Right lobe of liver (tissue), 6 donors: ENCODE data around the gene PRADC1. TPM values are rescaled to one million over a fixed set of nuclear protein-coding genes. Genes with fewer than 3 reads are reported as not detected.

Experiments used
- ATAC-seq, 4 donors: fragments of 200-7000 bp; cut with Tn5 transposase; one replicate each; pipeline ENCODE4 v1.9.1; 2020; ENCODE audit warnings: mild to moderate bottlenecking in 4 of 4, moderate library complexity in 4 of 4
- DNase-seq, 3 donors: peaks; one replicate each; pipeline ENCODE4 v3.0.0-alpha.2; 2020
- H3K27ac ChIP-seq, 3 donors: fragments of 200-600 bp; one replicate each; pipeline ENCODE4 v1.8.0; 2022
- H3K27me3 ChIP-seq, 2 donors: fragments of 200-600 bp; one replicate each; pipeline ENCODE4 v1.8.0; 2022
- H3K36me3 ChIP-seq, 4 donors: fragments of 200-600 bp; sonication (generic) in 1 of 4; one replicate each; pipeline versions ENCODE4 v1.5.1 to v1.8.0; 2017 to 2022; ENCODE audit warnings: control low read depth in 1 of 4
- H3K4me1 ChIP-seq, 4 donors: fragments of 200-600 bp; sonication (generic) in 1 of 4; one replicate each; pipeline versions ENCODE4 v1.5.1 to v1.8.0; 2017 to 2022; ENCODE audit warnings: control low read depth in 1 of 4
- H3K4me3 ChIP-seq, 3 donors: fragments of 200-600 bp; one replicate each; pipeline ENCODE4 v1.8.0; 2022
- H3K9me3 ChIP-seq, 4 donors: fragments of 200-600 bp; sonication (generic) in 1 of 4; one replicate each; pipeline versions ENCODE4 v1.5.1 to v1.8.0; 2017 to 2022; ENCODE audit warnings: control low read depth in 1 of 4
- POLR2A ChIP-seq: fragments of 450-650 bp; IDR thresholded peaks from one replicate; pipeline ENCODE4 v1.6.1; 2017; ENCODE audit warnings: antibody characterized with exemption, mild to moderate bottlenecking
- WGBS: methylation state at CpG from one replicate; pipeline ENCODE4 v1.1.6; 2018; ENCODE audit warnings: low coverage, low lambda C conversion rate; ENCODE audit not compliant: insufficient coverage; ENCODE audit errors: missing lambda C conversion rate; 5-methylcytosine and 5-hydroxymethylcytosine counted together
- intact Hi-C, 2 donors: fragments of 100-400 bp; cut with DNase I; formaldehyde crosslinking; loops; one replicate each; pipeline versions ENCODE4 v1.11.2 to v1.14.1; 2022
- total RNA-seq, 6 experiments: library from RNA; depleted of rRNA in 2 of 6; stranded (reverse); fragments of >200 nt in 2 of 6; fragmentation: NEBNext Ultra II Directional in 3 of 6; extraction: Animal tissue kit (Norgen Biotek cat#: 25700) in 3 of 6; gene quantifications; one replicate each; pipeline versions ENCODE4 v1.1.0 to v1.2.4, GENCODE V29; 2016 to 2023
- TF ChIP-seq, protein P1 (sequence below), 4 donors: fragments of 200-600 bp in 3 of 4; fragments of 450-650 bp in 1 of 4; IDR thresholded peaks; one replicate each; pipeline versions ENCODE4 v1.5.1 to v1.8.0; 2016 to 2022; ENCODE audit warnings: antibody characterized with exemption in 4 of 4, mild to moderate bottlenecking in 2 of 4
- donor health status: DM: no; HTN: yes; CAD: no.
- donor health status: DM: no; HTN: no; CAD: no.
- donor health status: DM: no; HTN: no; CAD: no.
- donor health status: DM: no; HTN: yes; CAD: no.
- donor health status: DM: no; HTN: yes; CAD: no.

Gene PRADC1
- total RNA-seq, 6 experiments from 2014 or later, result 17.8 to 26.1 (median 22.5) TPM

DNA sequence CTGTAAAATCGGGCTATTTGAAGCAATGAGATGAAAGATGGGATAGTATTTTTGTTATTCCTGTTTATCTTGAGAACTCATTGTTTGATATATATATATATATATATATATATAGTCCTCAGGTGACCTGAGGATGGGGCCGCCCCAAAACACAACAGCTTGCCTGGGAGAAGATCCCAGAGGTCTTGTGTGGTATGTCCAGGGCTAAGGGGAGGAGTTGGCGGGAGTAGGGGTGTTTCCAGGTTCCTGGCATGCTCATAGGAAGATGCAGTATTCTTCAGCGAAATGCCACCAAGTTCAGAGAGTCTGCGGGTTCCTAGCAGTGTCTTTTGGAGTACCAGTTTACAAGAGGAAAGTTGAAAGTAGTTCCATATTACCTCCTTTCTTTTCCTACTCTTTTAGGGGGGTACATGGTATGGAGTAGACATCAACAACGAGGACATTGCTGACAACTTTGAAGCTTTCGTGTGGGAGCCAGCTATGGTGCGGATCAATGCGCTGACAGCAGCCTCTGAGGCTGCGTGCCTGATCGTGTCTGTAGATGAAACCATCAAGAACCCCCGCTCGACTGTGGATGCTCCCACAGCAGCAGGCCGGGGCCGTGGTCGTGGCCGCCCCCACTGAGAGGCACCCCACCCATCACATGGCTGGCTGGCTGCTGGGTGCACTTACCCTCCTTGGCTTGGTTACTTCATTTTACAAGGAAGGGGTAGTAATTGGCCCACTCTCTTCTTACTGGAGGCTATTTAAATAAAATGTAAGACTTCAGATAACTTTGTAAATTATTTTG is 19.4 kb upstream of the PRADC1 start:
- intact Hi-C loops, result no loop called here
- H3K36me3 ChIP-seq, result peaks cover 6 to 65% (median 41%) of the 10 kb centered on the region in 4 donors
- no peaks in the 10 kb centered on the region for H3K9me3 ChIP-seq
- DNase-seq, result no peak
- no peaks in the 10 kb centered on the region for H3K4me1 ChIP-seq
- TF ChIP-seq, protein P1, sequence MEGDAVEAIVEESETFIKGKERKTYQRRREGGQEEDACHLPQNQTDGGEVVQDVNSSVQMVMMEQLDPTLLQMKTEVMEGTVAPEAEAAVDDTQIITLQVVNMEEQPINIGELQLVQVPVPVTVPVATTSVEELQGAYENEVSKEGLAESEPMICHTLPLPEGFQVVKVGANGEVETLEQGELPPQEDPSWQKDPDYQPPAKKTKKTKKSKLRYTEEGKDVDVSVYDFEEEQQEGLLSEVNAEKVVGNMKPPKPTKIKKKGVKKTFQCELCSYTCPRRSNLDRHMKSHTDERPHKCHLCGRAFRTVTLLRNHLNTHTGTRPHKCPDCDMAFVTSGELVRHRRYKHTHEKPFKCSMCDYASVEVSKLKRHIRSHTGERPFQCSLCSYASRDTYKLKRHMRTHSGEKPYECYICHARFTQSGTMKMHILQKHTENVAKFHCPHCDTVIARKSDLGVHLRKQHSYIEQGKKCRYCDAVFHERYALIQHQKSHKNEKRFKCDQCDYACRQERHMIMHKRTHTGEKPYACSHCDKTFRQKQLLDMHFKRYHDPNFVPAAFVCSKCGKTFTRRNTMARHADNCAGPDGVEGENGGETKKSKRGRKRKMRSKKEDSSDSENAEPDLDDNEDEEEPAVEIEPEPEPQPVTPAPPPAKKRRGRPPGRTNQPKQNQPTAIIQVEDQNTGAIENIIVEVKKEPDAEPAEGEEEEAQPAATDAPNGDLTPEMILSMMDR (IDR thresholded peaks at IDR 0.05), result no peak
- no peak for TF ChIP-seq POLR2A
- no peak overlapping the region for H3K4me3 ChIP-seq
- 98% methylated on average over 4 of the region's 17 CpGs for WGBS
- H3K27ac ChIP-seq, result no peak overlapping the region
- H3K27me3 ChIP-seq, result no peaks in the 10 kb centered on the region
- ATAC-seq, result no peak

DNA sequence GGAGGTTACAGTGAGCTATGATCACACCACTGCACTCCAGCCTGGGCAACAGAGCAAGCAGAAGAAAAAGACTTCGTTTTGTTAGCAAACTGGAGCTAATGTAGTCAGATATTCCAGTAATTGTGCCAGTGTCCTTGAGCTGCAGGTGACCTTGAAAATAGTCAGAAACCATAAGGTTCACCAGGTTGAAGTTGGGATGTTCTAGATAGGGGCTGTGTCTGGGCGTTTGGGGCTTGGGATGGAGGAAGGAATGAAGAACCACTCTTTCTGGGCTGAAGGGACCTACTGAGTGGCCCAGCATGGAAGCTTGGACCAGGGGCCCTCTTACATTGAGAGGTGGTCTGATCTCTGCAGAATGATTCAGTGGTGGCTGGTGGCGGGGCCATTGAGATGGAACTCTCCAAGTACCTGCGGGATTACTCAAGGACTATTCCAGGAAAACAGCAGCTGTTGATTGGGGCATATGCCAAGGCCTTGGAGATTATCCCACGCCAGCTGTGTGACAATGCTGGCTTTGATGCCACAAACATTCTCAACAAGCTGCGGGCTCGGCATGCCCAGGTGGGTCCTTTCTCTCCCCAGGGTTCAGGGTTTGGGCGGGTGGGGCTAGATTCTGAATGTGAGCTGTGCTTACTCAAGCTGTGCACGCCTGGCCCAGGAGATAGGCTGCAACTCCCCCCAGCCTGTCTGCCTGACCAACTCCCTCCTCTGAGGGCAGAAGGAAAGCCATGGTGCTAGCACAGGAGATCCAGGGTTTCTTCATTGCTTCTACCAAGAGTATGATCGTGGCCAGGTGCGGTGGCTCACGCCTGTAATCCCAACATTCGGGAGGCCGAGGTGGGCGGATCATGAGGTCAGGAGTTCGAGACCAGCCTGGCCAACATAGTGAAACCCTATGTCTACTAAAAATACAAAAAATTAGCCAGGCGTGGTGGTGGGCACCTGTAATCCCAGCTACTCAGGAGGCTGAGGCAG is 18.1 kb upstream of the PRADC1 start:
- no peak overlapping the region for H3K27ac ChIP-seq
- H3K4me3 ChIP-seq, result no peak overlapping the region
- H3K27me3 ChIP-seq, result no peaks in the 10 kb centered on the region
- intact Hi-C loops, result no loop called here
- ATAC-seq (no peak), DNase-seq (no peak)
- TF ChIP-seq POLR2A, result no peak
- TF ChIP-seq, protein P1 (IDR thresholded peaks at IDR 0.05), result no peak
- 87% methylated on average over 9 of the region's 17 CpGs for WGBS
- peaks cover 6 to 75% (median 51%) of the 10 kb centered on the region in 4 donors for H3K36me3 ChIP-seq
- no peaks in the 10 kb centered on the region for H3K4me1 ChIP-seq
- no peaks in the 10 kb centered on the region for H3K9me3 ChIP-seq

DNA sequence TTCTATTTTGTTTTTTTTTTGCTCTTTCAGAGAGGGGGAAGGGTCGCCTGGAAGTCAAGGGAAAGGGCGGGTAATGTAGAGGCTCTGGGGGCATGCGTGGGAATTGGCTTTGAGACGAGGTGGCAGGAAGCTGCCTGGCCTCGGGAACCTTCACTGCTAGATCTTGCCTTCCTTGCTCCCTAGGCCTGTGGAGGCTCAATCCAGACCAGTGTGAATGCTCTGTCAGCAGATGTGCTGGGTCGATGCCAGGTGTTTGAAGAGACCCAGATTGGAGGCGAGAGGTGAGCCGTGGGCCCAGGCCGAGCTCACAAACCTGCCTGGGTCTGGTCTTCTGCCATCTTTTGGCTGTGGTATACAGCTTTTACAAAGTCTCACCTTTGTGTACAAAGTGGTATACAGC is 16.6 kb upstream of the PRADC1 start:
- Histone ChIP-seq H3K36me3 (peaks cover 8 to 90% (median 58%) of the 10 kb centered on the region in 4 donors), H3K27ac (no peak overlapping the region), H3K4me3 (no peak overlapping the region), H3K9me3 (no peaks in the 10 kb centered on the region), H3K4me1 (no peaks in the 10 kb centered on the region), H3K27me3 (no peaks in the 10 kb centered on the region)
- intact Hi-C loops, result no loop called here
- no peak for DNase-seq
- 84% methylated on average over 5 of the region's 9 CpGs for WGBS
- ATAC-seq, result no peak
- TF ChIP-seq POLR2A, result no peak
- TF ChIP-seq, protein P1 (IDR thresholded peaks at IDR 0.05), result no peak

DNA sequence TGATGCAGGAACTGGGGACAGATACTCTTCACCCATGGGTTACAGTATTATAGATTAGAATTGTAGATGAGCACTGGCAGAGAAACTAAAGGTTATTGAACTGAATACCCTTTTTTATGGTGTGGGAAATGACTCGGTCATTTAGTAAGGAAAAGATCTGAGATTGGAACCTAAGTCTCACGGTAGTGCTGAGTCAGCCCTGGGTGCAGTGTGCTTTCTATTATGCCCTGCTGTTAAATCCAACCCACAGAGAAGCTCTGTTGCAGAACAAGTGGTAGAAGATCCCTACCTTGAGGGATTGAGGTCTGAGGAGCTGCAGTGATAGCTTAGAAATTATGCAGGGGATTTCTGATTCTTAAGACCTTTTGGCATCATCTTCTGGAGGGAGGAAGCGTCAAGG is 13.8 kb upstream of the PRADC1 start:
- Histone ChIP-seq H3K27me3 (no peaks in the 10 kb centered on the region), H3K4me3 (no peak overlapping the region), H3K27ac (no peak overlapping the region), H3K4me1 (no peaks in the 10 kb centered on the region), H3K36me3 (peaks cover 15 to 99% (median 50%) of the 10 kb centered on the region in 4 donors), H3K9me3 (no peaks in the 10 kb centered on the region)
- ATAC-seq (no peak), DNase-seq (no peak)
- intact Hi-C loops, result no loop called here
- TF ChIP-seq POLR2A, result no peak
- WGBS, result 45% methylated on average over 2 of the region's 3 CpGs
